Ramos (cell line): ENCODE data around the gene PRPF31.
"Not testable (repeated sequence)": the region's sequence is repeated elsewhere in the genome, so short reads cannot be mapped to it uniquely, and the experiment has no call there.

ENCODE experiments used
- in situ Hi-C: fragments of 300-500 bp; cut with MboI; formaldehyde crosslinking; loops from one replicate; pipeline ENCODE4 v1.14.3; 2022; ENCODE audit warnings: low sequenced_read_pairs; ENCODE audit not compliant: unreplicated experiment

PRPF31 gene

GRCh38 chr19:54159352-54160181, 44.0 kb downstream of the PRPF31 start, which contains the start of gene LENG1:
Gene LENG1 (minus strand): TSS chr19:54159721. CDS start chr19:54159695, 26 bp downstream.
- in situ Hi-C loops: loop anchor here (5.0 kb wide), 1 partner anchor 73 kb away; no protein-coding TSS in a partner anchor

GRCh38 chr19:54160182-54160811, 44.7 kb downstream of the PRPF31 start:
- in situ Hi-C loops: loop anchor here (5.0 kb wide), 1 partner anchor 72 kb away; no protein-coding TSS in a partner anchor

GRCh38 chr19:54160854-54161253, 45.3 kb downstream of the PRPF31 start:
- in situ Hi-C loops: loop anchor here (5.0 kb wide), 1 partner anchor 71 kb away; no protein-coding TSS in a partner anchor

GRCh38 chr19:54162241-54162805, 46.8 kb downstream of the PRPF31 start:
- in situ Hi-C loops: loop anchor here (5.0 kb wide), 1 partner anchor 70 kb away; no protein-coding TSS in a partner anchor

- in situ Hi-C loops: loop anchor here (5.0 kb wide), 1 partner anchor 69 kb away; no protein-coding TSS in a partner anchor
Measured at GRCh38 chr19:54162884-54163283, 47.3 kb downstream of the PRPF31 start.

- in situ Hi-C loops: loop anchor here (5.0 kb wide), 1 partner anchor 68 kb away; no protein-coding TSS in a partner anchor
Measured at GRCh38 chr19:54164369-54165068, 49.0 kb downstream of the PRPF31 start.

GRCh38 chr19:54165222-54165621, 49.7 kb downstream of the PRPF31 start:
- in situ Hi-C loops: no loop called here

- in situ Hi-C loops: no loop called here
Measured at GRCh38 chr19:54168174-54168917, 52.8 kb downstream of the PRPF31 start.

GRCh38 chr19:54169149-54169740, 53.7 kb downstream of the PRPF31 start:
- in situ Hi-C loops: no loop called here

GRCh38 chr19:54171736-54172431, 56.3 kb downstream of the PRPF31 start:
- in situ Hi-C loops: not testable (repeated sequence)

- in situ Hi-C loops: no loop called here
Measured at GRCh38 chr19:54172471-54173358, 57.2 kb downstream of the PRPF31 start, which contains the start of gene TMC4. Gene TMC4 (minus strand): TSS chr19:54173160. CDS start chr19:54173117, 43 bp downstream.

GRCh38 chr19:54173359-54173699, 57.8 kb downstream of the PRPF31 start:
- in situ Hi-C loops: no loop called here

- in situ Hi-C loops: no loop called here
Measured at GRCh38 chr19:54173951-54174834, 58.6 kb downstream of the PRPF31 start.

- in situ Hi-C loops: loop anchor here (25.0 kb wide), 1 partner anchor 1484 kb away; the partner anchor contains the start of gene U2AF2
Measured at GRCh38 chr19:54178581-54179261, 63.2 kb downstream of the PRPF31 start.

- in situ Hi-C loops: loop anchor here (25.0 kb wide), 1 partner anchor 1483 kb away; the partner anchor contains the start of gene U2AF2
Measured at GRCh38 chr19:54179262-54179852, 63.8 kb downstream of the PRPF31 start.
